ENCODE data around the gene C19orf44. TPM values are rescaled to one million over a fixed set of nuclear protein-coding genes. Genes with fewer than 3 reads are reported as not detected.
A peak's percentile ranks its signal among the peaks of the same experiment; 100 is the strongest.
"Not testable (repeated sequence)": the region's sequence is repeated elsewhere in the genome, so short reads cannot be mapped to it uniquely, and the experiment has no call there.

Gene C19orf44
- total and polyA plus RNA-seq, 12 donors: 1.6 to 4.1 (median 3.1) TPM

GRCh38 chr19:16497042-16497441 is 848 bp downstream of the C19orf44 start:
- Histone ChIP-seq H3K9me3 (no peaks in the 10 kb centered on the region), H3K27me3 (no peaks in the 10 kb centered on the region), H3K36me3 (peaks cover 0 to 14% (median 0%) of the 10 kb centered on the region in 9 donors), H3K4me1 (peaks cover 0 to 18% (median 8%) of the 10 kb centered on the region in 9 donors), H3K27ac (peak overlapping the region in 8 of 10 donors; percentile 24 to 89 (median 79)), H3K4me3 (peak overlapping the region; percentile 37 to 81 (median 72))
- no peak for DNase-seq
- no peak for ATAC-seq
- intact Hi-C loops (cut with DNase I): loop anchor here in 1 of 10 donors (5.0 kb wide), 1 partner anchor 45 kb away; the partner anchor contains the start of gene CHERP
- WGBS, 2 donors: 88 to 89% methylated on average over 12 of the region's 12 CpGs
- TF ChIP-seq CTCF (IDR thresholded peaks at IDR 0.05): no peak

- H3K4me3 ChIP-seq: no peak overlapping the region
- peaks cover 0 to 22% (median 4%) of the 10 kb centered on the region in 9 donors for H3K36me3 ChIP-seq
- intact Hi-C loops (cut with DNase I): loop anchor here in 1 of 10 donors (5.0 kb wide), 1 partner anchor 44 kb away; the partner anchor contains the start of gene CHERP
- no peaks in the 10 kb centered on the region for H3K27me3 ChIP-seq
- H3K9me3 ChIP-seq: no peaks in the 10 kb centered on the region
- peaks cover 0 to 18% (median 8%) of the 10 kb centered on the region in 9 donors for H3K4me1 ChIP-seq
- TF ChIP-seq CTCF (IDR thresholded peaks at IDR 0.05): no peak
- DNase-seq: no peak
- ATAC-seq: no peak
- H3K27ac ChIP-seq: no peak overlapping the region
- WGBS, 2 donors: 92 to 94% methylated on average over 6 of the region's 6 CpGs
These were observed 1.6 kb downstream of the C19orf44 start for GRCh38 chr19:16497837-16498236.

- intact Hi-C loops (cut with DNase I): loop anchor here in 1 of 10 donors (10.0 kb wide), 1 partner anchor 259 kb away; no protein-coding TSS in a partner anchor
- no peak for TF ChIP-seq CTCF (IDR thresholded peaks at IDR 0.05)
- no peak overlapping the region for H3K27ac ChIP-seq
- no peaks in the 10 kb centered on the region for H3K9me3 ChIP-seq
- H3K36me3 ChIP-seq: peaks cover 0 to 74% (median 10%) of the 10 kb centered on the region in 9 donors
- DNase-seq: no peak
- no peak overlapping the region for H3K4me3 ChIP-seq
- no peak for ATAC-seq
- H3K27me3 ChIP-seq: no peaks in the 10 kb centered on the region
- no peaks in the 10 kb centered on the region for H3K4me1 ChIP-seq
- WGBS, 2 donors: 83 to 93% methylated on average over 3 of the region's 3 CpGs
These were observed 8.1 kb downstream of the C19orf44 start for GRCh38 chr19:16504271-16504670.

- not testable (repeated sequence) for H3K4me3 ChIP-seq, DNase-seq, H3K4me1 ChIP-seq, H3K27ac ChIP-seq, H3K27me3 ChIP-seq, H3K9me3 ChIP-seq, ATAC-seq
- WGBS, 2 donors: 91 to 93% methylated on average over 11 of the region's 11 CpGs
- peaks cover 0 to 89% (median 10%) of the 10 kb centered on the region in 9 donors for H3K36me3 ChIP-seq
- intact Hi-C loops (cut with DNase I): loop anchor here in 1 of 10 donors (10.0 kb wide), 1 partner anchor 261 kb away; no protein-coding TSS in a partner anchor
These were observed 10.0 kb downstream of the C19orf44 start for GRCh38 chr19:16506161-16506560.

GRCh38 chr19:16506961-16507360 is 10.8 kb downstream of the C19orf44 start:
- H3K27me3 ChIP-seq: no peaks in the 10 kb centered on the region
- no peaks in the 10 kb centered on the region for H3K9me3 ChIP-seq
- peak overlapping the region in 1 of 10 donors; percentile 18 for H3K27ac ChIP-seq
- WGBS, 2 donors: 91 to 94% methylated on average over 6 of the region's 6 CpGs
- no peak for TF ChIP-seq CTCF (IDR thresholded peaks at IDR 0.05)
- DNase-seq (no peak), ATAC-seq (no peak)
- intact Hi-C loops (cut with DNase I): loop anchor here in 1 of 10 donors (10.0 kb wide), 1 partner anchor 262 kb away; no protein-coding TSS in a partner anchor
- H3K4me1 ChIP-seq: no peaks in the 10 kb centered on the region
- H3K4me3 ChIP-seq: no peak overlapping the region
- peaks cover 0 to 90% (median 10%) of the 10 kb centered on the region in 9 donors for H3K36me3 ChIP-seq

All from heart right ventricle (tissue), 16 donors.